Activated T-helper 1 cell treated with Interleukin-2 at 50 U/mL for 16 hours (primary cell): ENCODE measurements around the gene FAM47E.

Experiments used
- DNase-seq: peaks from one replicate; pipeline ENCODE4 v3.0.0-alpha.2; 2020; ENCODE audit warnings: low read depth

The FAM47E gene

DNA sequence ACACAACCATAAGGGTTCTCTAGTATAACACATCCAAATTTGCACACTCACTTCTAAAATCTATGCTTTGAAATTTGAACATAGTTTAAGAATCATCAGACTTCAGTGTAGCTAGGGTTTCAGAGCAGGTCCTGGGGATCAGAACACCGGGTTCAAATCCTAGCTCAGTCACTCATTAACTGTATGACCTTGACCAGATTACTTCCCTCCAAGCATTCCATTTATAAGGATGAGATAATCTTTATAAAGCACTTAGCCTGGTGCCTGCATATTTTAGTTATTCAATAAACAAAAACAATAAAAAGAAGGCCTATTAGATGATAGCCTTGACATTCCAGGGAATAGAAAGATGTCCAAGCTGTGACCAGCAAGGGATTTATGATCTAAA lies 50.2 kb downstream of the FAM47E start:
- DNase-seq: no peak

- DNase-seq: no peak
These were observed 51.4 kb downstream of the FAM47E start for GRCh38 chr4:76302826-76303438.

DNA sequence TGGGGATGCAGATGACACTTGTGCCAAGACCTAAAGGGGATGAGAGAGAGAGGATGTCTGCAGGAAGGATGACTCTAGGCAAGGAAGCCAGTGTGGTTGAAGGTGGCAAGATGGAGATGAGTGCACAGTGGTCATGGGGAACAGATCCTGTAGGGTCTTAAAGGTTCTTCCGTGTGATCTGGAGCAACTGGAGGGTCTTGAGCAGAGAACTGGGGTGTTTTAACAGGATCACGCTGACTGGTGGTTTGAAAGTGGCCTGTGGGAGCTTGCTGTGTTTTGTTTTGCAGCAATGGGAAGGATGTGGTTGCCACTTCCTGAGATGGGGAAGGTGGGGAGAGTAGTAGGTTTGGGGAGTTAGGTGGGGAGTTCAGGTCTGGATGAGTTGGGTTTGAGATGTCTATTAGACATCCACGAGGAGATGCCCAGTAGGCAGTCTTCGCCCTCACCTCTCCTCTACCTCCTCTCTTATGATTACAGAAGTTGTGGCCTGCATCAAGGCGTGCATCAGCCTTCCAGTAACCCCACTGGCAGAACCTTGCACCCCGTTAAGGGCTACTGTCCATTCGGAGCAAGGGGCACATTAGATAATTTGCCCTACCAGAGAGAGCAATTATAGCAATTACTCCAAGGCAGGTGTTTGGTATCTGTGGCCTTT lies 53.6 kb downstream of the FAM47E start:
- DNase-seq: no peak

DNA sequence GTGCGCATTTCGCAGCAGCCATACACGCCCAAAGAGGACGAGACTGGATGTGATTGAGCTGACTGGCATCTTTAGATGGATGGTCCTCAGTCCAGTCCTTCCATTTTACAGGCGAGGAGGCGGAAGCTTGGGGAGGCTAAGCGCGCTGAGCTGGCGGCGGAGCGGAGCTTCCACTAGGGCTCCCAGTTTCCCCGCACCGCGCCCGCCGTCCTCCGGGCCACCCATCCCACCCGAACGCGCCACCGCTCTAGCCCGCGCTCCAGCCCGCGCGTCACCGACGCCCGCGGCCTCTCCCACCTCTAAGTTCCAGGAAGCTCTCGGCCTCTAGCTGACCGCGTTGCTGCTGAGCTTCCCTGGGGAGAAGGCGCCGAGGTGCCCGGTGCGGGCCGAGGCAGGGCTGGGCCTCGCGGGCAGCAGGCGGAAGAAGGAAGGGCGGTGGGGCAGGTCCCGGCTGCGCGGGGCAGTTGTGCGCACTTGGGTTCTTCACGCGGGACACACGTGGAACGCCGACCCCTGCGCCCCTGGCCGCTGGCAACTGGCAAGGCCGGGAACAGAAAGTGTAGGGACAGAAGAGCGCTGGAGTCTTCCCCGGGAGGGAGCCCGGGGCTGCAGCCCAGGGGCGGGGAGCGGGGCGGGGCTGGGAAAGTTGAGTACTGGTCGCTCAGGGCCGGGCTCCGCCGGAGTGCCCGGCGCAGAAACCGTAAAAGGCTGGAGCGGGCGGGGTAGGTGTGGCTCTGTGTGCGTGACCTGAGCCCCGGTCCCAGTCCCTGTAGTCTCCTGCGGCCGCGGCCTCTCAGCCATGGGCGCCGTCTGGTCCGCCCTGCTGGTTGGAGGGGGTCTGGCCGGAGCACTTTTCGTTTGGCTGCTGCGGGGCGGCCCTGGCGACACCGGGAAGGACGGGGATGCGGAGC lies 54.7 kb downstream of the FAM47E start, which contains the start of gene STBD1:
TSS of gene STBD1 (plus strand) at position 763 of the 911 bp plus-strand sequence. CDS start at position 800, 37 bp downstream.
- no peak for DNase-seq

- no peak for DNase-seq
These were observed 55.5 kb downstream of the FAM47E start for GRCh38 chr4:76306882-76307659.

GRCh38 chr4:76307660-76308014 lies 56.1 kb downstream of the FAM47E start:
- DNase-seq: no peak

DNA sequence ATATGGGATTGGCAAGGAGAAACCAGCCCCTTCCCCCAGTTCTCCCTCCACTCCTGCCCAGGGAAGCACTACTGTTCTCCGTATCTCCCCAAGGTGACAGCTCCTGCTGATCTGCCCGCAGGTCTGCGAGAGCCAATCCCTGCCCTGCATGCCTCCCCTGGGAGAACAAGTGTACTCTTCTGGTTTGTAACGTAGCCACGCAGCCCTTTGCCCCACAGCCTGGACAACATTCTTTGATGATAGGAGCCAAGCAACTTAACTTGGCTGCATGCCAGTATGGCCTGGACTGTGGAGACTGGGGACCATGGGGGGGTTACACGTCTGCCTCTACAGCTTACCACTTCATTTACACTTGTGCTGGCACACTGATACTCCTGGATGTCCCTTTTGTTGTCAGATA lies 57.0 kb downstream of the FAM47E start:
- no peak for DNase-seq

- DNase-seq: no peak
These were observed 58.5 kb downstream of the FAM47E start for GRCh38 chr4:76309939-76310550.

DNA sequence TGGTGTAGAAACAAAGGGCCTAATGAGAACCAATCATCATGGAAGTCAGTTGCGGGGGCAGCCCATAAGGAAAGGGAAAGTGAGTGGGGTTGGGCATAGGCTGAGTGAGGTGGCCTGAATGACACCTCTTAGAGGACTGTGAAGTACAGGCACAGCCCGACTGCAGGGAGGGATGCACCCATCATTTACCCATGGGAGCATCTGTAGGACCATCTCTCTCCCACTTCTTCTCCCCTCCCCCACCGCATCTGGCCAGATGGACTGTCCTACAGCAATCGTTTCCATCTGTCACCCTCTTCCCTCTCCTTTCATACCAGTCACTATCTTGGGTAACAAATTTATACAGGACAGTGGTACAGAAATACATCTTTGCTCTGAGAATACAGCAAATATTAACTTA lies 59.2 kb downstream of the FAM47E start:
- DNase-seq: no peak

DNA sequence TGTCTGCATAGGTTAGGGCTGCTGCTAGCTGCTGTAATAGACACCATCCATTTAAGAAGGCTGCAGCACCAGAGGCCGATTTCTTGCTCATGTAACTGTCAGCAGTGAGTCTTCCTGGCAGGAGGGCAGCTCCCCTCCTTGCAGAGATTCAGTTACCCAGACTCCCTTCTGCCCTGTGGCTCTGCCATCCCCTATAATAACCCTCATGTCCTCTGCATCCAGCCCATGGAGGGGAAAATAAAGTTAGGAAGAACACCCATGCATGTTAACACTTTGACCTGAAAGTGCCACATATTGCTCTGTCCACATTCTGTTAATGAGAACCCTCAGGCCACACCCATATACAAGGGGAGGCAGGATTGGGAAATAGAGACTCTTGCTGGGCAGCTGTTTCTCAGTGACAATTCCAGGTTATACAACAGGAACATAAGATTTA lies 60.4 kb downstream of the FAM47E start:
- DNase-seq: no peak

DNA sequence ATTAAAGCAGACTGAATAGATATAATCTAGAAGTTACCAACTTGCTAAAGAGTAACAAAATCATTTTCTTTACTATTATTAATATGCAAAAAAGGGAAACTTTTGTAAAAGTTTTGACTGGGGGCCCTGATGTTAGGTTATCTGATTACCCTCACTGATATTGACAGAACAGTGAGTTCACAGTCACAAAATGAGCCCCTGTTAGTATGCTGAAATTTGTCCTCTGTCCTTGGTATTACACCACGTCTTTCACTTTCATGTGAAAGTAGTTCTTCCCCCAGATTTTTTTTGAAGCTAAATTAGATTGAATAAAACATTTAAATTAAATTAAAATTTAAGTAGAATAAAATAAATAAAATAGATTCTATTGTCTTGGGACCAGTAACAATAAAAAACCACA lies 60.9 kb downstream of the FAM47E start:
- DNase-seq: no peak

GRCh38 chr4:76313547-76313946 lies 62.0 kb downstream of the FAM47E start:
- no peak for DNase-seq

DNA sequence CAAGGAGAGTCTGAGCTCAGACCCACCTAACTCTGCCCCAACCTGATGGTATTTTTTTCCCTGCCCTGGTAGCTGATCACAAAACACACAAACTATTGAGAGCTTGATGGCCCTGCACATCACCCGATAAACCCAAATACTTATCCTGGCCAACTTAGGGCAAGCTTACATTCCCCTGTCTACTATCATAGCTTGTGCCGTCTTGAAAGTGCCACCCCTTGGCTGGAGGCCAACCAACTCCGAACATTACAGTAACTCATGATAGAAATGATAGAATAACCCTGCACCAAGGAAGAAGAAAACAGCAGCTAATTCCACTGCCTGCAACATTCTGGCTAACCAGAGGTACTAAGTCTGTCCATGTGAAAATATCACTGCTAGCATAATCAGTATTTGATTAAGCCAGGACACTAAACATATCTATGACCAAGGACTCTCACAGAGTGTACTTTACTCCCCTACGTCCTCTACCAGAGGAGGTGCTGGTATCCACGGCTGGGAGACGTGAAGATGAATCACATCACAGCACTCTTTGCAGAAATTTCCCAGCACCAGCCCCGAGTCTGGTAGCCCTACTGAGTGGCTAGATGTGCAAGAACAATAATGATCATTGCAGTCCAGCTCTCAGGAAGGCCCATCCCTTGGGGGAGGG lies 63.9 kb downstream of the FAM47E start:
- DNase-seq: no peak

GRCh38 chr4:76316131-76316530 lies 64.6 kb downstream of the FAM47E start:
- no peak for DNase-seq

DNA sequence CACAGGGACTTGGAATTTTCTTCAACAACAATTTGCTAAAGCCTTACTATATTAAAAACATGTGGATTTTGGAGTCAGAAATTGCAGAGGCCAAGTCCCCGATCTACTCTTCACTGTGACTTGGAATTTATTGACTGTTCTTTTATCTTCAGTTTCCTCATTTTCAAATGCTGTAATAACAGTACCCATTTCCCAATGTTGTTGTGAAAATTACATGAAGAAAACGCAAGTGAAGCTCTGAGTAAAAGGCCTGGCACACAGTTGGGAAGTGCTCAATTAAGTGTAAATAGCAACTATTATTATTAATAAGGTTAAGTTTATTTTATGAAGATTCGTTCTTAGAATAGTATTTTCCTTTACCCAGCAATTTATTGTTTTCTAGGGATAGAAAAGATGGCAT lies 70.7 kb downstream of the FAM47E start:
- no peak for DNase-seq

- no peak for DNase-seq
These were observed 73.6 kb downstream of the FAM47E start for GRCh38 chr4:76325072-76325471.

DNA sequence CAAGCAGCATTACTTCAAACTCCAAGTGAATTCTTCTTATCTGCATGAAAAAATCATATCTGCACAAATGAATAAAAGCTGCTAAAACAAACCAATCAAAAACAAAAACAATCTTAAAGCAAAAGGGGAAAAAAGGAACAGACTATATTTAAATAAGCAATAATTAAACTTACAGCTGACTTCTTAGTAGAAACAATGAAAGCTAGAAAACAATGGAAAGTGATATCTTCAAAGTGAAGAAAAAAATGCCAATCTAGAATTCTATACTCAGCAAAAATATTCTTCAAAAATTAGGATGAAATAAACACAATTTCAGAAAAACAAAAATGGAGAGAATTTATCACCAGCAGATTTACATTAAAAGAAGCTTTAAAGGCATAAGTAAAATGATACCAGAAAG lies 75.0 kb downstream of the FAM47E start:
- no peak for DNase-seq
